DMS 273 (cell line): ENCODE results near the gene SMARCB1.
A peak's percentile ranks its signal among the peaks of the same experiment; 100 is the strongest.
"Not testable (repeated sequence)": the region's sequence is repeated elsewhere in the genome, so short reads cannot be mapped to it uniquely, and the experiment has no call there.

Source experiments
- DNase-seq: peaks from one replicate; lab custom pipeline; 2025; ENCODE audit not compliant: unreplicated experiment; lab: John Stamatoyannopoulos, UW

The SMARCB1 gene

GRCh38 chr22:23841736-23842445, 55.1 kb downstream of the SMARCB1 start:
- DNase-seq = no peak

DNA sequence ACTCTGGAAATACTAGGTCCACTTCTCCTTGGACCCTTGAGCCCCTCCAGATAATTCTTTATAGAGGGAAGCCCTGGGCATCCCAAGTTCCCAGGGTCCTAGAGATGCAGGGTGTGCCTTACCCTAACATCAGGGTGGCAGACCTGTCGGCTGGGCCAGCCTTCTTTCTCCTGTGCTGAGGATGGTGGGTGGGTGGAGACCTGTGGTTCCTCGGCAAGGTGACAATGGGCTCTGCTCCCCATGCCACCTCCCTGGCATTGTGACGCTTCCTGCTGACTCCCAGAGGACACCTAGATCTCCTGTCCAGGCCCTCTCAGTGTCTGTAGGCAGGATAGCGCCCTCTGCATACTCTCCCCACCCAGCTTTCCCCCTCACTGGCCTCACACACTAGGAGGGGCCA, 55.8 kb downstream of the SMARCB1 start:
- DNase-seq = no peak

DNA sequence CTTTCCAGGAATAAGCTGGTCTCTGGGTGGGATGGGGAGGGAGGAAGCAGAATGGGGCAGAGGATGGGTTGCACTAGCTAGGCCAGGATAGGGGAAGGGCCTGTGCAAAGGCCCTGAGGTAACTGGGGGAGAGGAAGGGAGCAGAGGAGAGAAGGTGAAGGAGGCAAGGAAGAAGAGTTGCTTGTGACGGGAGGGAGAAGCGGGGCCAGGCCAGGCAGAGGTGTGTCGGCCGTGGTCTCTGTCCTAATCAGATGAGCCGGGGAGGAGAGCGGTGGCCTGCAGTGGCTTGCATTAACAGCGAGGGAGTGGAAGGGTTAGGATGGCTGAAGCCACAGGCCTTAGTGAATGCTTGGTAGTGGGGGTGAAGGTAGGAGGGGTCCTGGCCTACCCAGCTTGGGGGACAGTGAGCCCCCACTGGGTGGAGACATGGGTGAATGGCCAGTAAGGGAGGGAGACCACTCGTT, 58.0 kb downstream of the SMARCB1 start:
- DNase-seq = no peak

- no peak for DNase-seq
Measured at GRCh38 chr22:23845265-23846080, 58.7 kb downstream of the SMARCB1 start.

DNA sequence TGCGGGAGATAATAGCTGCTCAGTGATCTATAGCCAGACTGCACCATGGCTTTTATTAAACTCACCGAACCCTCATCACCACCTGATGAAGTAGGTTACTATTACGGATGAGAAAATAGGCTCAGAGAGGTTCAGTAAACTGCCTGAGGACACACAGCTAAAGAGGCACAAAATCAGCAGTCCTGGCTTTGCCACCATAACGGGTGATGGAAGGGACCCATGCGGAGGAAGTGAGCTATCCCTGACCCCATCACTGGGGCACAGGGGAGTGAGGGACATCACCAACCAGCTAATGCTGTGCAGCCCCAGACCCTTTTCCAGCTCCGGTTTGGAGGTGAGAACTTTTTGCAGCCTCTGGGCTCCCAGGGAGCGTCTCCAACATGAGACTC, 59.3 kb downstream of the SMARCB1 start:
- no peak for DNase-seq

GRCh38 chr22:23847310-23847920, 60.6 kb downstream of the SMARCB1 start:
- no peak for DNase-seq

- no peak for DNase-seq
Measured at GRCh38 chr22:23847991-23848864, 61.5 kb downstream of the SMARCB1 start.

DNA sequence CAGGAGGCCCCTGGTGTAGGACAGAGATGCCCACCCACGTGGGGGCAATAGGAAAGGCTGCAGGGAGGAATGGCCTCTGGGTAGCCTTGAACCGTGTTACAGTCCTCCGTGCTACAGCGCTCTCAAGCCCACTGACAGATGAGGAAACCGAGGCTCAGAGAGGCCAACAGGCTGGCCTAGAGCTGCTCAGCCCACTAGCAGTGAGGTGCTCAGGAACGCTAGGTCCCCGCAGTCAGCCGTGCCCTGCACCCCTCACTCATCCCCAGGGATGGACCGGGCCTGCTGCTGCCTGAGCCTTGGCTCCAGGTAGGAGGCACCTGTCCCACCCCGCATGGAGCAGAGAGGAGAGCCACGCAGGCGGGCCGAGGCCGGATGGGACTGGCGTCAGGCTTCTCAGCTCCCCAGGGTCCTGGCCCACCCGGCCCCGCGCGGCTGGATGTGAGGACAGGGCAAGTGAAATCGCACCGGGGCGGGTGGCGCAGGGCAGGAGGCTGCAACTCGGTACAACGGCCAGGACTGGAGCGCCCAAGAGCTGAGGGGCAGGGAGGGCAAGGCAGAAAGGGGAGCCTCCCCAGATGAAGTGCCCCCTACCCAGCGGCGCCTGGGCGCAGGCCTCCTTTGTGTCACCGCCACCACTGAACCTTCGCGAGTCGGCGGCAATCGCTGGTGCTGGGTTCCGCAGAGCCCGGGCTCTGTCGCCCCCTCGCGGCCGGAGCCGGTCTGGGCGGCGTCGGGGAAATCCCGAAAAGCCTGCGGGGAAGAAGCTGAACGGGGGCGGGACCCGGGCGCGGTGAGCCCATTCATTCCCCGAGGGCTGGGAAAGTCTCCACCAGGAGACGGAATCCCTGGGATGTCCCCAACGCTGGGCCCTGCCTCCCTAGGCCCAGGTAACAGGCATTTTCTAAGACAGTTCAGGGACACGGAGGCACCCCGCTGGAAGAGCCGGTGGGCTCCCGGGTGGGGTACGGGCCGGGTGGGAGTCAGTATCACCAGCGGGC, 62.5 kb downstream of the SMARCB1 start:
- DNase-seq = peak; percentile 87

DNA sequence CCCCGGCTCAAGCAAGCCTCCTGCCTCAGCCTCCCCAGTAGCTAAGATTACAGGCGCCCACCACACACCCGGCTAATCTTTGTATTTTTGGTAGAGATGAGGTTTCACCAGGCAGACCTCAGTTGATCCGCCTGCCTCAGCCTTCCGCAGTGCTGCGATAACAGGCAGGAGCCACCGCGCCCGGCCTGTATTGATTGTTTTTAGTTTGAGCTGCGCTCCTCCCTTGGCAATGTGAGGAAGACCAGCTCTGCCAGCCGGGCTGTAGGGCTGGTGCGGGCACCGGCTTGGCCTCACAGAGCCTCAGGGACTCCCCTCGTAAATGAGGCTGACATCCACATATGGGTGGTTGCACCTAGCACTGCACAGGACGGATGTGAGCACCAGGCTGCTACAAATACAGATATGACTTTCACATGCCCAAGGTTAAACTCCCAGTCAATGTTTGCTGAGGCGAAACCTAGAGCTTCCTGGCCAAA, 63.4 kb downstream of the SMARCB1 start:
- no peak for DNase-seq

GRCh38 chr22:23856721-23857605, 70.2 kb downstream of the SMARCB1 start:
- DNase-seq = no peak

- DNase-seq = peak; percentile 98
Measured at GRCh38 chr22:23857606-23858483, 71.1 kb downstream of the SMARCB1 start, which contains the start of gene SLC2A11. SLC2A11 (plus strand) TSS chr22:23857875; CDS start chr22:23858000, 125 bp downstream.

GRCh38 chr22:23858484-23858815, 71.7 kb downstream of the SMARCB1 start:
- DNase-seq = no peak

DNA sequence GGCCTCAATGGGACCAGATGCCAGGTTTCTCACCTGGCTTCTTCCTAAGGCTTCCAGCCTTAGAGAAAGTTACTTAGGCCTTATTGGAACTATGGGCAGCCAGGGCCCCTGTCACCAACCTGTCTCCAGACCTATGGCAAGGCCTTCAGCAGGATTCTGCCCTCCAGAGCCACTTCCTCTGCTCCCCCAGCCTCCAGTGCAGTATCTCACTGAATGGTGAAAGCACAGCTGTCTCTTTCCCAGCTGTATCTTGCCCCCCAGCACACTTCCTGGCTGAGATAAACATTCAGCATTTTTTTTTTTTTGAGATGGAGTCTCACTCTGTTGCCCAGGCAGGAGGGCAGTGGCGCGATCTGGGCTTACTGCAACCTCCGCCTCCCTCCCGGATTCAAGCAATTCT, 72.4 kb downstream of the SMARCB1 start:
- no peak for DNase-seq

DNA sequence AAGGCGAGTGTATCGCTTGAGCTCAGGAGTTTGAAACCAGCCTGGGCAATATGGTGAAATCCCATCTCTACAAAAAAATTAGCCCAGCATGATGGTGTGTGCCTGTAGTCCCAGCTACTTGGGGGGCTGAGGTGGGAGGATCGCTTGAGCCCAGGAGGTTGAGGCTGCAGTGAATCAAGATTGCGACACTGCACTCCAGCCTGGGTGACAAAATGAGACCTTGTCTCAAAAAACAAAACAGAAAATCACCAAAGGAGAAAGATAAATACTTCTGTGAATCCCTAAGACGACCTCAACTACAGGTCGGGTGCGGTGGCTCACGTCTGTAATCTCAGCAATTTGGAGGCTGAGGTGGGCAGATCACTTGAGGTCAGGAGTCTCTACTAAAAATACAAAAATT, 73.4 kb downstream of the SMARCB1 start:
- not testable (repeated sequence) for DNase-seq

GRCh38 chr22:23862103-23862502, 75.3 kb downstream of the SMARCB1 start:
- DNase-seq = peak; percentile 63

DNA sequence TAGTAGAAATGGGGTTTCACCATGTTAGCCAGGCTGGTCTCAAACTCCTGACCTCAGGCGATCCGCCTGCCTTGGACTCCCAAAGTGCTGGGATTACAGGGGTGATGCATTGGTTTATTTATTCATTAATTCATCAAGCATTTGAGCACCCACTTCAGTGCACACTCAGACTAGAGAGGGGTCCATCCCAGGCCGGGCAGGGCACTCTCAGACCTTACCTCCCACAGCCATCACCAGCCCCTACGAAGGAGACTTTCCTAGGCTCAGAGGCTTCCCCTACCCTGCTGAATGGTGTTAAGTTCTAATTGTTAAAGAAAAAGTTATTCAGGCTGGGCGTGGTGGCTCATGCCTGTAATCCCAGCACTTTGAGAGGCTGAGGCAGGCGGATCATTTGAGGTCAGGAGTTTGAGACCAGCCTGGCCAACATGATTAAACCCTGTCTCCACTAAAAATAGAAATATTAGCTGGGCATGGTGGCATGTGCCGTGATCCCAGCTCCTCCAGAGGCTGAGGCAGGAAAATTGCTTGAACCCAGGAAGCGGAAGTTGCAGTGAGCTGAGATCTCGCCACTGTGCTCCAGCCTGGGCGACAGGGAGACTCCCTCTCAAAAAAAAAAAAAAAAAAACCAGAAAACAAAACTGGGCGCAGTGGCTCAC, 77.9 kb downstream of the SMARCB1 start:
- DNase-seq = not testable (repeated sequence)

- DNase-seq = no peak
Measured at GRCh38 chr22:23868580-23868979, 81.8 kb downstream of the SMARCB1 start.
